Measurements from ENCODE around the gene MIB2. TPM values are rescaled to one million over a fixed set of nuclear protein-coding genes. Genes with fewer than 3 reads are reported as not detected.

Gene MIB2
- total and polyA plus RNA-seq, 2 donors (not counting 1 experiment from before 2014, with no cell fraction given), result 94.0 to 95.9 TPM

DNA sequence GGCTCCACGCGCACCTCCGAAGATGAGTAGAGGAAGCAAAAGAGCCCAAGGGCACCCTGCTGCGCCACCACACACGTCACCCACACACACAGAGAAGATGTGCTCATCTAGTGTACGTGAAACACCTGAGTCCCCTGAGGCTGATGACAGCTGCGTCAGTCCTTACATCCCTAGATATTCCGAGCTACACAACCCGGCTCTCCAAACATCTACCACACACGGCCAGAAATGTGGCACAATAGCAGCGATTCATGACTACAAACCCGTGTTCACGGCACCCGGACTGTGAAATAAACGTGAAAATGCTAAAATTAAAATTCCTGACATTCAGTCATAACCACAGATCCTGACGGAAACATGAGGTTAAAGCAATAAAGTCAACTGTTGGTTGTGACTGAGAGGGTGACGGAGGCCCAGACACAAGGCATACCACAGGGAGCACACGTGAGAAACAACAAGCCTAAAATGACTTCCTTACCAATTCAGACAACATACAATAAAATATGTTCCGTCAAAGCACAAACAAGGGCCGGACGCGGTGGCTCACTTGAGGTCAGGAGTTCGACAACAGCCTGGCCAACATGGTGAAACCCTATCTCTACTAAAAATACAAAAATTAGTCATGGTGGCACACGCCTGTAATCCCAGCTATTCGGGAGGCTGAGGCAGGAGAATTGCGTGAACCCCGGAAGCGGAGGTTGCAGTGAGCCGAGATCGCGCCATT lies 48.0 kb upstream of the MIB2 start:
- TF ChIP-seq, protein P1, sequence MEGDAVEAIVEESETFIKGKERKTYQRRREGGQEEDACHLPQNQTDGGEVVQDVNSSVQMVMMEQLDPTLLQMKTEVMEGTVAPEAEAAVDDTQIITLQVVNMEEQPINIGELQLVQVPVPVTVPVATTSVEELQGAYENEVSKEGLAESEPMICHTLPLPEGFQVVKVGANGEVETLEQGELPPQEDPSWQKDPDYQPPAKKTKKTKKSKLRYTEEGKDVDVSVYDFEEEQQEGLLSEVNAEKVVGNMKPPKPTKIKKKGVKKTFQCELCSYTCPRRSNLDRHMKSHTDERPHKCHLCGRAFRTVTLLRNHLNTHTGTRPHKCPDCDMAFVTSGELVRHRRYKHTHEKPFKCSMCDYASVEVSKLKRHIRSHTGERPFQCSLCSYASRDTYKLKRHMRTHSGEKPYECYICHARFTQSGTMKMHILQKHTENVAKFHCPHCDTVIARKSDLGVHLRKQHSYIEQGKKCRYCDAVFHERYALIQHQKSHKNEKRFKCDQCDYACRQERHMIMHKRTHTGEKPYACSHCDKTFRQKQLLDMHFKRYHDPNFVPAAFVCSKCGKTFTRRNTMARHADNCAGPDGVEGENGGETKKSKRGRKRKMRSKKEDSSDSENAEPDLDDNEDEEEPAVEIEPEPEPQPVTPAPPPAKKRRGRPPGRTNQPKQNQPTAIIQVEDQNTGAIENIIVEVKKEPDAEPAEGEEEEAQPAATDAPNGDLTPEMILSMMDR (IDR thresholded peaks at IDR 0.05), result no peak
- no peak for TF ChIP-seq EZH2 (IDR thresholded peaks at IDR 0.05; ENCODE audit: borderline replicate concordance, insufficient read depth, low read depth, low read length, poor library complexity, severe bottlenecking)
- no peak for ATAC-seq (ENCODE audit: low read depth)
- Histone ChIP-seq H4K20me1 (ENCODE audit: control insufficient read depth, insufficient read depth, low read length, poor library complexity, severe bottlenecking) (peaks cover 78% of the 10 kb centered on the region), H3K79me2 (ENCODE audit: control insufficient read depth, insufficient read depth, low read length) (peaks cover 98% of the 10 kb centered on the region), H3K36me3 (replicated peaks in 1 of 2; ENCODE audit: control extremely low read depth in 1 of 2, control insufficient read depth in 1 of 2, extremely low read depth in 1 of 2, insufficient read depth in 2 of 2, low read length in 1 of 2) (peaks cover 0 to 50% of the 10 kb centered on the region in 2 experiments), H3K9me3 (ENCODE audit: control extremely low read depth in 1 of 3, control insufficient read depth in 2 of 3, insufficient read depth in 1 of 3, low read length in 2 of 3) (no peaks in the 10 kb centered on the region), H2AFZ (ENCODE audit: insufficient read depth, low read depth, low read length, poor library complexity, severe bottlenecking) (no peak overlapping the region), H3K4me3 (ENCODE audit: control extremely low read depth in 1 of 5, extremely low read depth in 1 of 5, insufficient read depth in 1 of 5, low read depth in 2 of 5, low read length in 4 of 5) (no peak overlapping the region), H3K4me2 (replicated peaks; ENCODE audit: low read depth, low read length, poor library complexity, severe bottlenecking) (no peak overlapping the region), H3K27ac (ENCODE audit: low read length in 2 of 2) (no peak overlapping the region), H3K4me1 (ENCODE audit: control insufficient read depth in 2 of 2, insufficient read depth in 2 of 2, low read length in 2 of 2) (peaks cover 0 to 17% of the 10 kb centered on the region in 2 donors), H3K27me3 (replicated peaks in 1 of 4; ENCODE audit: control extremely low read depth in 1 of 4, control insufficient read depth in 3 of 4, insufficient read depth in 4 of 4, low read length in 3 of 4) (no peaks in the 10 kb centered on the region), H3K9ac (ENCODE audit: low read length) (no peak overlapping the region)
- H3K4me1 Mint-ChIP-seq, result peaks cover 36% of the 10 kb centered on the region
- intact Hi-C loops (cut with micrococcal nuclease), result no loop called here
- H3K27ac Mint-ChIP-seq, result no peak overlapping the region
- CTCF ChIA-PET, result no interaction called here
- WGBS (ENCODE audit: insufficient coverage), result 88% methylated on average over 22 of the region's 31 CpGs
- no peaks in the 10 kb centered on the region for H3K9me3 Mint-ChIP-seq (ENCODE audit: insufficient read depth)
- POLR2A ChIA-PET, result interaction anchor here (0.7 kb wide), 1 partner anchor 260 kb away, joined by 5 read pairs; no protein-coding TSS in a partner anchor
- no peaks in the 10 kb centered on the region for H3K27me3 Mint-ChIP-seq
- DNase-seq, result no peak
- H3K4me3 Mint-ChIP-seq, result no peak overlapping the region

DNA sequence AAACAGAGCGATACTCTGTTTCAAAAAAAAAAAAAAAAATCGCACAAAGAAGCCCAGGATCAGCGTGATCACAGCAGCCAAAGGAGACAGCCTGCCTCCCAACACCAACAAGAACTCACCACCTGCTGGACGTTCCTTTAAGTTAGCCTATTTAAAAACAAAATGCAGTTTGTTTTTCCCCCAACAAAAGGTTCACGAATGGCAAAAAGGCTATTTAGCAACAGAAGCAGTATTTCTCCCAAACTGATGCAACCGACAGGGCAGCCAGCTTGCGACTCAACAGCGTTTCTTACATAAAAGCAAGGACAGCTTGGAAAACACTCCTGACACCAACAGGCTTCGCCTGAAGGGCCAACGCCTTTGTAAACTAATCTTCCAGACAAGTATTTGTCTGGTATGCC lies 47.4 kb upstream of the MIB2 start:
- ChIA-PET CTCF (no interaction called here), POLR2A (interaction anchor here (0.7 kb wide), 1 partner anchor 261 kb away, joined by 5 read pairs; no protein-coding TSS in a partner anchor)
- H3K9me3 ChIP-seq (ENCODE audit: control extremely low read depth in 1 of 3, control insufficient read depth in 2 of 3, insufficient read depth in 1 of 3, low read length in 2 of 3), result no peaks in the 10 kb centered on the region
- TF ChIP-seq, protein P1 (IDR thresholded peaks at IDR 0.05), result no peak
- no peak for TF ChIP-seq EZH2 (IDR thresholded peaks at IDR 0.05; ENCODE audit: borderline replicate concordance, insufficient read depth, low read depth, low read length, poor library complexity, severe bottlenecking)
- Mint-ChIP-seq H3K9me3 (ENCODE audit: insufficient read depth) (no peaks in the 10 kb centered on the region), H3K4me3 (no peak overlapping the region), H3K27me3 (no peaks in the 10 kb centered on the region), H3K27ac (no peak overlapping the region), H3K4me1 (peaks cover 38% of the 10 kb centered on the region)
- H3K4me2 ChIP-seq (replicated peaks; ENCODE audit: low read depth, low read length, poor library complexity, severe bottlenecking), result no peak overlapping the region
- H3K79me2 ChIP-seq (ENCODE audit: control insufficient read depth, insufficient read depth, low read length), result peaks cover 98% of the 10 kb centered on the region
- ATAC-seq (ENCODE audit: low read depth) (no peak), DNase-seq (no peak)
- H4K20me1 ChIP-seq (ENCODE audit: control insufficient read depth, insufficient read depth, low read length, poor library complexity, severe bottlenecking), result peaks cover 72% of the 10 kb centered on the region
- peaks cover 0 to 45% of the 10 kb centered on the region in 2 experiments for H3K36me3 ChIP-seq (replicated peaks in 1 of 2; ENCODE audit: control extremely low read depth in 1 of 2, control insufficient read depth in 1 of 2, extremely low read depth in 1 of 2, insufficient read depth in 2 of 2, low read length in 1 of 2)
- intact Hi-C loops (cut with micrococcal nuclease), result no loop called here
- no peak overlapping the region for H2AFZ ChIP-seq (ENCODE audit: insufficient read depth, low read depth, low read length, poor library complexity, severe bottlenecking)
- no peaks in the 10 kb centered on the region for H3K27me3 ChIP-seq (replicated peaks in 1 of 4; ENCODE audit: control extremely low read depth in 1 of 4, control insufficient read depth in 3 of 4, insufficient read depth in 4 of 4, low read length in 3 of 4)
- peaks cover 0 to 21% of the 10 kb centered on the region in 2 donors for H3K4me1 ChIP-seq (ENCODE audit: control insufficient read depth in 2 of 2, insufficient read depth in 2 of 2, low read length in 2 of 2)
- 93% methylated on average over 8 of the region's 10 CpGs for WGBS (ENCODE audit: insufficient coverage)
- no peak overlapping the region for H3K4me3 ChIP-seq (ENCODE audit: control extremely low read depth in 1 of 5, extremely low read depth in 1 of 5, insufficient read depth in 1 of 5, low read depth in 2 of 5, low read length in 4 of 5)
- H3K9ac ChIP-seq (ENCODE audit: low read length), result no peak overlapping the region
- H3K27ac ChIP-seq (ENCODE audit: low read length in 2 of 2), result no peak overlapping the region

All from B cell (primary cell).